ENCODE results near the gene CACNA2D3. TPM values are rescaled to one million over a fixed set of nuclear protein-coding genes. Genes with fewer than 3 reads are reported as not detected.

Gene CACNA2D3
- total and polyA plus RNA-seq, 12 donors = 0.51 to 43.5 (median 19.3) TPM

DNA sequence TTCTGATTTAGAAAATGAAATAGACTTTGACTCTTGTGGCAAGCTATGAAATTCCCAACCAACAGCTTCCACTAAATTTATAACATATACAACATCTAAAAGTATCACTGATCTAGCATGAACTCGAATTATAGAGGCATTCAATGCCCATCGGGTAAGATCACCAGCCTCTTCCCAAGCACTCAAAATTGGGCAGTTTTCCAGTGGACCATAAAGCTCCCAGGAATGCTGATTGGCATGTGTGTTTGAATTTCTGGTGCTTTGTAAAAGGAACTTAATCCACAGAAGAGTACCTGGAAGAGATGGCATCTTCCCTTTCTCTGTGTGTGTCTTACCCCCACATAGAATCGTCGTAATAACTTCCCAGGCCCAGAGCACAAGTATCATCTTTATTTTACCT, 795.5 kb downstream of the CACNA2D3 start:
- intact Hi-C loops (cut with DNase I) = no loop called here
- no peak for DNase-seq
- TF ChIP-seq, protein P1, sequence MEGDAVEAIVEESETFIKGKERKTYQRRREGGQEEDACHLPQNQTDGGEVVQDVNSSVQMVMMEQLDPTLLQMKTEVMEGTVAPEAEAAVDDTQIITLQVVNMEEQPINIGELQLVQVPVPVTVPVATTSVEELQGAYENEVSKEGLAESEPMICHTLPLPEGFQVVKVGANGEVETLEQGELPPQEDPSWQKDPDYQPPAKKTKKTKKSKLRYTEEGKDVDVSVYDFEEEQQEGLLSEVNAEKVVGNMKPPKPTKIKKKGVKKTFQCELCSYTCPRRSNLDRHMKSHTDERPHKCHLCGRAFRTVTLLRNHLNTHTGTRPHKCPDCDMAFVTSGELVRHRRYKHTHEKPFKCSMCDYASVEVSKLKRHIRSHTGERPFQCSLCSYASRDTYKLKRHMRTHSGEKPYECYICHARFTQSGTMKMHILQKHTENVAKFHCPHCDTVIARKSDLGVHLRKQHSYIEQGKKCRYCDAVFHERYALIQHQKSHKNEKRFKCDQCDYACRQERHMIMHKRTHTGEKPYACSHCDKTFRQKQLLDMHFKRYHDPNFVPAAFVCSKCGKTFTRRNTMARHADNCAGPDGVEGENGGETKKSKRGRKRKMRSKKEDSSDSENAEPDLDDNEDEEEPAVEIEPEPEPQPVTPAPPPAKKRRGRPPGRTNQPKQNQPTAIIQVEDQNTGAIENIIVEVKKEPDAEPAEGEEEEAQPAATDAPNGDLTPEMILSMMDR (IDR thresholded peaks at IDR 0.05) = no peak
- WGBS, 2 donors = 87 to 92% methylated on average over 4 of the region's 4 CpGs
- no peaks in the 10 kb centered on the region for H3K27me3 ChIP-seq
- no peak overlapping the region for H3K4me3 ChIP-seq
- no peaks in the 10 kb centered on the region for H3K36me3 ChIP-seq
- peaks cover 0 to 4% (median 0%) of the 10 kb centered on the region in 9 donors for H3K4me1 ChIP-seq
- no peak overlapping the region for H3K27ac ChIP-seq
- ATAC-seq = no peak
- H3K9me3 ChIP-seq = no peaks in the 10 kb centered on the region

DNA sequence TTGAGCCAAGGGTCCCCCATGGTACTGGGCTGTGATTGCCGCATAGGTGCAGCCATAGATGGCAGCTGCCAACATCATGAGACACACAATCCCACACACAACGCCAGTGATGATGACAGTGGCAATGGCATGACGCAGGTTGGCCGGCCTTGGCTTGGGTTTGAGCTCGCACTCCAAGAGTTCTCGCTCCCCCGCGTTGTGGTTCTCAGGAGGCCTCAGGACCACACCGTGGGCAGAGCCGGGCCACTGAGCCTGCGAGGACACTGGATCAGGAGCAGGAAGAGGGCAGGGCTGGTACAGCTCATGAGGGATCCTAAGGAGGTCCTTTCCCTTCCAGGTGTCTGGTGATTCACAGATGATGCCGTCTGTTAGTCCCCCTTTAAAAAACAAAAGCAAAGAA, 796.2 kb downstream of the CACNA2D3 start:
- DNase-seq (no peak), ATAC-seq (no peak)
- WGBS, 2 donors = 92 to 94% methylated on average over 12 of the region's 12 CpGs
- Histone ChIP-seq H3K27me3 (no peaks in the 10 kb centered on the region), H3K4me1 (peaks cover 0 to 4% (median 0%) of the 10 kb centered on the region in 9 donors), H3K4me3 (no peak overlapping the region), H3K36me3 (no peaks in the 10 kb centered on the region), H3K27ac (no peak overlapping the region), H3K9me3 (no peaks in the 10 kb centered on the region)
- intact Hi-C loops (cut with DNase I) = no loop called here
- TF ChIP-seq, protein P1 (IDR thresholded peaks at IDR 0.05) = no peak

DNA sequence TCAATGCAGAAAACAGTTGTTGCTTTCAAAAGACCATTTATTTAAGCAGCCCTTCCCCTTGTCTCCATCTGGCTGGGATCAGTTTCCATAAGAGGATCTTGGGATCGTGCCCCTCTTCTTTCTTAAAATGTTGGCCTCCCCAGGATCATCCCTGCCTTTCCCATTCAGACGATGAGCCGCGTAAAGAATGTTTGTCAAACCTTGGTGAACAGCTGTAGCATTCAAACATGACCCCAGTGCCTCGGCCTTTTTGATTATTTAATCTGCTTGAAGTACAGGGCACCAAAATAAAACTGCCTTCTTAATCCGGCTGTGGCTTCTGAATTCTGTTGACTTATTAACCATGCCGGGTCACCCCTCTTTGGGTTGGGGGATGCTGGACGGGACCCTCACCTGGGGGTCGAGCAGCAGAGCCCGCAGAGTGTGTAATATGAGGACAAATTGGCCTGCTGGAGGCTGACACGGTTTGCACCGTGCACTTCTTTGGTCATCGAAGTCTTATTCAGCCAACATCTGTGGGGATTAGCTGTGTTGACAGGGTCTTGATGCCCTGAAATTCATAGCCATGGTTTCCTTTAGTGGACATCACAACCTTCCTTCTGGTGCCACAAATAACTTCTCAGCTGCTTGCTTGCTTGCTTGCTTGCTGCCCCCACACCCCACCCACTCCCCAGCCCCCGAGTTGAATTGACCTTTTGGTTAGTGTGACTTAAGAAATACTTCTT, 805.9 kb downstream of the CACNA2D3 start, which contains the start of gene LRTM1:
LRTM1 (minus strand) TSS at position 14 of the 725 bp plus-strand sequence. CDS start 148 bp downstream, outside the sequence.
- H3K4me1 ChIP-seq = peaks cover 0 to 9% (median 0%) of the 10 kb centered on the region in 9 donors
- no peaks in the 10 kb centered on the region for H3K27me3 ChIP-seq
- ATAC-seq (no peak), DNase-seq (no peak)
- TF ChIP-seq, protein P1 (IDR thresholded peaks at IDR 0.05) = no peak
- no peak within 1 kb of the TSS for H3K27ac ChIP-seq
- H3K9me3 ChIP-seq = no peaks in the 10 kb centered on the region
- 79 to 82% methylated on average over 14 of the region's 14 CpGs for WGBS, 2 donors
- intact Hi-C loops (cut with DNase I) = no loop called here
- H3K36me3 ChIP-seq = no peaks in the 10 kb centered on the region
- no peak within 1 kb of the TSS for H3K4me3 ChIP-seq

DNA sequence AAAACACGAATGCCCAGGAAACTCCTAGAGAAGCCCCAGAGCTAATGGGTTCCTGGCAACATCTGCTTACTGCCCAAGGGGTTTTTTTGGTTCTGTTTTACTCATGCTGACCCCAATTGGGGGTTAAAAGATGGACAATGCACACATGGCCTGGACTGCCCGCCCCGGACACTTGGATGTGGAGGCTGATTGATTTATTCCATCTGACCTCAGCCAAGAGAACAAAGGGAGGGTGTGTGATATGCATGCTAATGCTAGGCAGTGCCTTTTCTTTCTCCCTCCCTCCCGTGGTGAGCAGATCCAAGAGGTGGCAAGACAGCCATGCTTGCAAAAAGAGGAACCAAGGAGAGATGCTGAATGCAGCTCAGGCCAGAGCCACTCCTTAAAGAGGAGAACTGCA, 808.8 kb downstream of the CACNA2D3 start:
- no peak for ATAC-seq
- no peak for DNase-seq
- H3K27me3 ChIP-seq = no peaks in the 10 kb centered on the region
- H3K4me3 ChIP-seq = no peak overlapping the region
- no peaks in the 10 kb centered on the region for H3K9me3 ChIP-seq
- no peaks in the 10 kb centered on the region for H3K36me3 ChIP-seq
- H3K4me1 ChIP-seq = peaks cover 0 to 9% (median 0%) of the 10 kb centered on the region in 9 donors
- TF ChIP-seq, protein P1 (IDR thresholded peaks at IDR 0.05) = no peak
- intact Hi-C loops (cut with DNase I) = no loop called here
- H3K27ac ChIP-seq = no peak overlapping the region
- 65 to 83% methylated on average over 4 of the region's 4 CpGs for WGBS, 2 donors
